ENCODE measurements around the gene YBX3.

YBX3 gene

GRCh38 chr12:10717410-10717809 lies 5.7 kb downstream of the YBX3 start:
- peaks cover 30% of the 10 kb centered on the region for H3K36me3 Mint-ChIP-seq (ENCODE audit: insufficient read depth)
- ATAC-seq (replicated peaks) (no peak), DNase-seq (no peak)
- no peak overlapping the region for H3K4me3 Mint-ChIP-seq
- H3K4me1 Mint-ChIP-seq (ENCODE audit: low read depth in 2 of 2): peaks cover 28 to 29% of the 10 kb centered on the region in 2 donors
- H3K27ac Mint-ChIP-seq: peak overlapping the region in 1 of 2 donors; percentile 41
- H3K9me3 Mint-ChIP-seq: no peaks in the 10 kb centered on the region
- peaks cover 0 to 23% of the 10 kb centered on the region in 2 donors for H3K27me3 Mint-ChIP-seq

GRCh38 chr12:10716704-10717315 lies 6.3 kb downstream of the YBX3 start:
- no peak for DNase-seq
- Mint-ChIP-seq H3K27me3 (peaks cover 0 to 17% of the 10 kb centered on the region in 2 donors), H3K4me1 (ENCODE audit: low read depth in 2 of 2) (peaks cover 22 to 23% of the 10 kb centered on the region in 2 donors)

GRCh38 chr12:10716277-10716676 lies 6.8 kb downstream of the YBX3 start:
- Mint-ChIP-seq H3K4me3 (no peak overlapping the region), H3K4me1 (ENCODE audit: low read depth in 2 of 2) (peaks cover 19 to 20% of the 10 kb centered on the region in 2 donors), H3K27me3 (peaks cover 0 to 13% of the 10 kb centered on the region in 2 donors), H3K9me3 (no peaks in the 10 kb centered on the region), H3K36me3 (ENCODE audit: insufficient read depth) (peaks cover 29% of the 10 kb centered on the region), H3K27ac (no peak overlapping the region)
- no peak for DNase-seq
- ATAC-seq (replicated peaks): no peak

More at GRCh38 chr12:10716704-10717315, 6.3 kb downstream of the YBX3 start:
- Mint-ChIP-seq H3K4me3 (no peak overlapping the region), H3K27ac (peak overlapping the region in 1 of 2 donors; percentile 41), H3K36me3 (ENCODE audit: insufficient read depth) (peaks cover 27% of the 10 kb centered on the region), H3K9me3 (no peaks in the 10 kb centered on the region)
- ATAC-seq (replicated peaks): no peak

DNA sequence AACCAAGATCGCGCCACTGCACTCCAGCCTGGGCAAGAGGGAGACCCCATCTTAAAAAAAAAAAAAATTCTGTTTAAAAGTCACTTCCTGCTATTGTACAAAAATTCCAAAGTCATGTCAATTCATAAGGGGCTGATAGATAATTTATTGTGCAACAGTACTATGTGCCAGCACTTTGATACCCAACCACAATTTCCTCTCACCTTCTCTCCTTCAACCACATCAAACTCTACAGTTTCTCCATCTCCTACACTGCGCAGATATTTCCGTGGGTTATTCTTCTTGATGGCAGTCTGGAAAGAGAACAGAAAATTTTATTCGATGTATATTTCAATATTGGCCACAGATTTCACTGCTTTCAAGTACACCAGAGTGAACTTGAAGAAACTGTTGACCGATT lies 7.6 kb downstream of the YBX3 start:
- Mint-ChIP-seq H3K27ac (no peak overlapping the region), H3K4me1 (ENCODE audit: low read depth in 2 of 2) (peaks cover 14 to 17% of the 10 kb centered on the region in 2 donors), H3K9me3 (no peaks in the 10 kb centered on the region), H3K27me3 (peaks cover 0 to 13% of the 10 kb centered on the region in 2 donors), H3K36me3 (ENCODE audit: insufficient read depth) (peaks cover 32% of the 10 kb centered on the region), H3K4me3 (peak overlapping the region in 1 of 2 donors; percentile 16)
- peak; percentile 88 for ATAC-seq (replicated peaks)
- no peak for DNase-seq

- Mint-ChIP-seq H3K36me3 (ENCODE audit: insufficient read depth) (peaks cover 46% of the 10 kb centered on the region), H3K4me1 (ENCODE audit: low read depth in 2 of 2) (no peaks in the 10 kb centered on the region), H3K9me3 (no peaks in the 10 kb centered on the region), H3K27ac (peak overlapping the region in 1 of 2 donors; percentile 8), H3K4me3 (no peak overlapping the region), H3K27me3 (no peaks in the 10 kb centered on the region)
- no peak for DNase-seq
- no peak for ATAC-seq (replicated peaks)
Observed at GRCh38 chr12:10709808-10710207, 13.3 kb downstream of the YBX3 start.

DNA sequence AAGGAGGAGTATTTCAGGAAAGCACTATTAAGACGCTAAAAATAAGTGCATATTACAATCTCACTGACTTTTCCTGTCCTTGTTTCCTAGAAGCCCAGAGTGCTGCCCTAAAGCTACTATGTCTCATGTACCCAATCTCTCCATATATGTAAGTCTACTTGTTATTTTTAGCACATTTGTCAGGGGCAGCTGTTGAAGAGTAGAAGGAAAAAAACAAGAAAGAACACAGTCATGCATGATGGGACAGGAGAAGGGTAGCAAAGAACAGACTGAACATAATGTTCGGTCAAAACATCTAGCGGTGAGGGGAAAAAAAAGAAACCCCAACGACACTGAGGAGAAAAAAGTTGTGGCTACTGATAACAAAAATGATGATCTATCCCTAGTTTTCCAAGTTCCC lies 14.3 kb downstream of the YBX3 start:
- Mint-ChIP-seq H3K27ac (no peak overlapping the region), H3K27me3 (no peaks in the 10 kb centered on the region), H3K4me1 (ENCODE audit: low read depth in 2 of 2) (no peaks in the 10 kb centered on the region), H3K4me3 (no peak overlapping the region), H3K9me3 (no peaks in the 10 kb centered on the region), H3K36me3 (ENCODE audit: insufficient read depth) (peaks cover 43% of the 10 kb centered on the region)
- DNase-seq: no peak
- no peak for ATAC-seq (replicated peaks)

- no peak overlapping the region for H3K4me3 Mint-ChIP-seq
- no peaks in the 10 kb centered on the region for H3K9me3 Mint-ChIP-seq
- ATAC-seq (replicated peaks) (no peak), DNase-seq (no peak)
- no peak overlapping the region for H3K27ac Mint-ChIP-seq
- no peaks in the 10 kb centered on the region for H3K27me3 Mint-ChIP-seq
- peaks cover 8 to 11% of the 10 kb centered on the region in 2 donors for H3K4me1 Mint-ChIP-seq (ENCODE audit: low read depth in 2 of 2)
- peaks cover 33% of the 10 kb centered on the region for H3K36me3 Mint-ChIP-seq (ENCODE audit: insufficient read depth)
Observed at GRCh38 chr12:10705655-10706054, 17.5 kb downstream of the YBX3 start.

DNA sequence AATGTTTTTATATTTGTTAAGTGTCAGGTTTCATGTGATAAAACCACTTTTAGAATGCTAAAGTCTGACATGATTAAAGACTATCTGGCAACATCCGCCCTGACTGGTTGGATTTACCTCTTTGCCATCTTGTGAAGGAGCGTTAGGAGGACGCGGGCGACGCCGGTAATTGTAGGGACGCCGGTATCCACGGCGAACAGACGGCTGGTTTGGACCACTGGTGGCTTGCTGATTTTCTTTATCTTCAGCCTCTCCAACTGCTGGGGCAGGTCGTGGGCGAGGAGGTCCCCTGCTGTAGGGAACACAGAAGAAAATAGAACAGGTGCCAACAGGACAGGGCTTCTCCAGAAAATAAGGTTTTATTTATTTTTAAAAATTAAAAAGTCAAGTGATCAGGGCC lies 21.3 kb downstream of the YBX3 start:
- Mint-ChIP-seq H3K27ac (peak overlapping the region; percentile 73 to 82), H3K9me3 (no peaks in the 10 kb centered on the region), H3K27me3 (no peaks in the 10 kb centered on the region), H3K36me3 (ENCODE audit: insufficient read depth) (peaks cover 43% of the 10 kb centered on the region), H3K4me3 (peak overlapping the region; percentile 41 to 52), H3K4me1 (ENCODE audit: low read depth in 2 of 2) (peaks cover 10 to 11% of the 10 kb centered on the region in 2 donors)
- ATAC-seq (replicated peaks) (no peak), DNase-seq (no peak)

GRCh38 chr12:10701131-10701681 lies 21.9 kb downstream of the YBX3 start:
- Mint-ChIP-seq H3K4me1 (ENCODE audit: low read depth in 2 of 2) (peaks cover 10 to 11% of the 10 kb centered on the region in 2 donors), H3K27ac (peak overlapping the region; percentile 73 to 82), H3K27me3 (no peaks in the 10 kb centered on the region), H3K9me3 (no peaks in the 10 kb centered on the region), H3K36me3 (ENCODE audit: insufficient read depth) (peaks cover 41% of the 10 kb centered on the region), H3K4me3 (peak overlapping the region; percentile 41 to 52)
- ATAC-seq (replicated peaks): peak; percentile 70
- DNase-seq: no peak

GRCh38 chr12:10700581-10700980 lies 22.5 kb downstream of the YBX3 start:
- H3K4me1 Mint-ChIP-seq (ENCODE audit: low read depth in 2 of 2): peaks cover 10 to 11% of the 10 kb centered on the region in 2 donors
- no peak for DNase-seq
- peak overlapping the region in 1 of 2 donors; percentile 82 for H3K27ac Mint-ChIP-seq
- no peaks in the 10 kb centered on the region for H3K27me3 Mint-ChIP-seq
- peaks cover 36% of the 10 kb centered on the region for H3K36me3 Mint-ChIP-seq (ENCODE audit: insufficient read depth)
- ATAC-seq (replicated peaks): no peak
- H3K9me3 Mint-ChIP-seq: no peaks in the 10 kb centered on the region
- H3K4me3 Mint-ChIP-seq: no peak overlapping the region

GRCh38 chr12:10697862-10698261 lies 25.3 kb downstream of the YBX3 start:
- DNase-seq (no peak), ATAC-seq (replicated peaks) (no peak)
- Mint-ChIP-seq H3K4me3 (no peak overlapping the region), H3K9me3 (no peaks in the 10 kb centered on the region), H3K36me3 (ENCODE audit: insufficient read depth) (peaks cover 40% of the 10 kb centered on the region), H3K27ac (no peak overlapping the region), H3K4me1 (ENCODE audit: low read depth in 2 of 2) (peaks cover 10 to 11% of the 10 kb centered on the region in 2 donors), H3K27me3 (no peaks in the 10 kb centered on the region)

DNA sequence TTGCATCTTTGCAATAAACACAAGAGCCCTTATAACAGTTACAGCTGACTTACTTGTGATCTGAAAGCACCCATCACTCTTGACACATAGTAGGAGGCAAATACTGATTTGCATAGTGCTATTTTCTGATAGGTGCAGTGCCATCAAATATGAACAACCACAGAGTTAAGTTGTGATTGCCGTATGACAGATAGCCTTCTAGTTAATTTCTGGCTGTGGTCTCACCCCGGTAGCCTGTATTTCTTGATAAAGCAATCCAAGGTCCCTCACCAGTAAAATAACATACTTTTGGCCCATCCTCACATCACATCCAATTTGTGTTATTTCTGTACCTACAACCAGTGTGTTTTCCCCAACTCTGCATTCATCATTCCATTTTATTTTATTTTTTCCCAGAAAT lies 26.0 kb downstream of the YBX3 start:
- H3K4me1 Mint-ChIP-seq (ENCODE audit: low read depth in 2 of 2): peaks cover 10 to 11% of the 10 kb centered on the region in 2 donors

GRCh38 chr12:10690906-10691305 lies 32.2 kb downstream of the YBX3 start:
- ATAC-seq (replicated peaks) (no peak), DNase-seq (no peak)
- no peak overlapping the region for H3K27ac Mint-ChIP-seq
- H3K9me3 Mint-ChIP-seq: peaks cover 0 to 5% of the 10 kb centered on the region in 2 donors
- peaks cover 5 to 18% of the 10 kb centered on the region in 2 donors for H3K27me3 Mint-ChIP-seq
- H3K36me3 Mint-ChIP-seq (ENCODE audit: insufficient read depth): peaks cover 3% of the 10 kb centered on the region
- H3K4me1 Mint-ChIP-seq (ENCODE audit: low read depth in 2 of 2): no peaks in the 10 kb centered on the region
- no peak overlapping the region for H3K4me3 Mint-ChIP-seq

More for the DNA sequence above, 26.0 kb downstream of the YBX3 start:
- no peak overlapping the region for H3K4me3 Mint-ChIP-seq
- DNase-seq (no peak), ATAC-seq (replicated peaks) (no peak)
- no peaks in the 10 kb centered on the region for H3K27me3 Mint-ChIP-seq
- H3K27ac Mint-ChIP-seq: no peak overlapping the region
- no peaks in the 10 kb centered on the region for H3K9me3 Mint-ChIP-seq
- H3K36me3 Mint-ChIP-seq (ENCODE audit: insufficient read depth): peaks cover 35% of the 10 kb centered on the region

- H3K27ac Mint-ChIP-seq: no peak overlapping the region
- H3K9me3 Mint-ChIP-seq: peaks cover 0 to 5% of the 10 kb centered on the region in 2 donors
- peaks cover 3% of the 10 kb centered on the region for H3K36me3 Mint-ChIP-seq (ENCODE audit: insufficient read depth)
- ATAC-seq (replicated peaks) (no peak), DNase-seq (no peak)
- peaks cover 16 to 35% of the 10 kb centered on the region in 2 donors for H3K27me3 Mint-ChIP-seq
- H3K4me1 Mint-ChIP-seq (ENCODE audit: low read depth in 2 of 2): no peaks in the 10 kb centered on the region
- H3K4me3 Mint-ChIP-seq: no peak overlapping the region
Observed at GRCh38 chr12:10689146-10689545, 34.0 kb downstream of the YBX3 start.
